Breast epithelium (tissue), 3 donors: ENCODE results near the gene SEC11A.

Experiments used
- CTCF ChIP-seq, 3 donors: fragments of 450-650 bp; IDR thresholded peaks; one replicate each; pipeline ENCODE4 v1.5.1; 2016 to 2017; ENCODE audit warnings: antibody characterized with exemption in 3 of 3, mild to moderate bottlenecking in 3 of 3, moderate library complexity in 3 of 3
- POLR2A ChIP-seq: fragments of 450-650 bp; IDR thresholded peaks from one replicate; pipeline ENCODE4 v1.6.1; 2016; ENCODE audit warnings: antibody characterized with exemption, mild to moderate bottlenecking, moderate library complexity

DNA sequence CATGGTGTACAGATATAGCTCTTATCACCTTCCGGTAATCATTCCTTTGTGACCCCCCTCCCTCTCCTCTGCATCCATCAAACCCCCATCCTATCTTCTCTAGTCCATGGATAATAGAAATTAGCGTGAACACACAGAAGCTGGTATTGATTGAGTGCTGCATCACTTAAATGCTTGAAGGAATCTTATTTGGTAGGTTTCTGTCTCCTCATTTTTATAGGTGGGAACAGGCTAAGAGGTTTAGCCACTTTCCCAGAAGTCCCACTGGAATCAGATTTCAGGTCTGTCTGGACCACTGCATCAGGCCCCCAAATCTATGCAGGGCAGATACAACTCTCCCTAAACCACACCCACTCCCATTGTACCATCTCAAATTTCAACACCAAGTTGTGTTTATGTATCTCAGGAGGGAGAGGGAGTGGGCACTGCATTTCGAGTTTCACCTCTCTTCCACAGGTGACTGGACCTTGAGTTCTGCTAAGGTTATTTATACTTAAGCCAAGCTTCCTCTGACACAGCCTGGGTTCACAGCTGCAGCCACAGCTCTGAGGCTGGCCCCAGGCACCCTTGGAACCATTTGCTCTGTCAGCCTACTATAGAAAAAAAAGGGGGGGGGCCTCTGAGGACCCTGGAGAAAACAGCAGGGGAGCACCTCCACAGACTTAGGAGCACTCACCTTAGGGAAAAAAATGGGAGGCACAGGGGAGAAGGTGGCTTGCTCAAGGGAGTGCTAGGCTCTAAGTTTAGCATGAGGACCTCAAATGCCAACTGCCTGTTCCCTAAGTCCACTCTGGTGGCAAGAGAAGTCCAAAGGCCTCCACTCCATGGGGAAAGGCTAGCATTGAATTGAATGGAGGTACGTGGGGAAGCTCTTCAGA is 55.8 kb downstream of the SEC11A start:
- TF ChIP-seq POLR2A: no peak
- no peak for TF ChIP-seq CTCF (IDR thresholded peaks at IDR 0.05)
